Aortic smooth muscle cell (primary cell): ENCODE measurements around the gene MED17. TPM values are rescaled to one million over a fixed set of nuclear protein-coding genes. Genes with fewer than 3 reads are reported as not detected.

ENCODE experiments used
- total RNA-seq: library from RNA; depleted of rRNA; stranded (reverse); fragments of >200 nt; gene quantifications from 2 replicates; pipeline ENCODE4 v1.2.3, GENCODE V29; 2014

Gene MED17, protein sequence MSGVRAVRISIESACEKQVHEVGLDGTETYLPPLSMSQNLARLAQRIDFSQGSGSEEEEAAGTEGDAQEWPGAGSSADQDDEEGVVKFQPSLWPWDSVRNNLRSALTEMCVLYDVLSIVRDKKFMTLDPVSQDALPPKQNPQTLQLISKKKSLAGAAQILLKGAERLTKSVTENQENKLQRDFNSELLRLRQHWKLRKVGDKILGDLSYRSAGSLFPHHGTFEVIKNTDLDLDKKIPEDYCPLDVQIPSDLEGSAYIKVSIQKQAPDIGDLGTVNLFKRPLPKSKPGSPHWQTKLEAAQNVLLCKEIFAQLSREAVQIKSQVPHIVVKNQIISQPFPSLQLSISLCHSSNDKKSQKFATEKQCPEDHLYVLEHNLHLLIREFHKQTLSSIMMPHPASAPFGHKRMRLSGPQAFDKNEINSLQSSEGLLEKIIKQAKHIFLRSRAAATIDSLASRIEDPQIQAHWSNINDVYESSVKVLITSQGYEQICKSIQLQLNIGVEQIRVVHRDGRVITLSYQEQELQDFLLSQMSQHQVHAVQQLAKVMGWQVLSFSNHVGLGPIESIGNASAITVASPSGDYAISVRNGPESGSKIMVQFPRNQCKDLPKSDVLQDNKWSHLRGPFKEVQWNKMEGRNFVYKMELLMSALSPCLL
- total RNA-seq = 20.0 and 22.7 TPM in 2 replicates

GRCh38 chr11:93784145-93784934 lies at the start of gene MED17:
TSS of gene MED17 (plus strand) at chr11:93784282. CDS start at chr11:93784514, 232 bp downstream.

DNA sequence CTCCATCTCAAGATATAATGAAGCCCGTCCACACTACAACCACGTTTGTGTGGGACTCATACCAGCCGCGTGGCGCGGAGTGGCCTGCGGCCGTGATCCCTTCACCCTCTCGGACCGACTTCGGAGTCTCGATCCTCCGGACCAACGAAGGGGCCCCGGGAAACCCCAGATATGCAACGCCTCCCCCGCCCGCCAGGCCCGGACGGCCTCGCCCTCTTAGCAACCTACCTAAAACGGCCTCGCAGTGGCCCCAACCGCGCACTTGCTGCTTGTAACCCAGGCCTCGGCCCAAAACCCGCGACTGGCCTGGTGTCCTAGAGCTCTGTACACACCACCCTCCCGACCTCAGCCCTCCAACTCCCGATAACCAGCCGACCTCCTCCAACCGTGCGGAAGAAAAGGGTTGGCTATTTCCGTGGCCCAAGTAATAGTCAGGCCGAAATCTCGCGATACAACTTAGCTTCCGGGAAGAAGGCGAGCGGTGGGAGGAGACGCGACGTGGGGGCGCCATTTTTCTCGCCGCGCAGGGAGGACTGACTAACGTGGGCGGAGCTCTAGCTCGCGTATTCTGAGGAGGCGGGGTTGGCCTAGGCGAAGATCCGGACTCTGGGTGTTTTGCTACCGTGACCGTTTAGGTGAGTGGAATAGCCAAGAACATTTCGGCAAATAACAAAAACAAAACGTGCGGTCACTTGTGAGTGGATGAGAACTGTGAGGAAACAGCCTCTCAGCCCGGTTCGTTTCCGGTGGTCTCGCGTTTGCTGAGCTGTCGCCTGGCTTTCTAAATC lies 42.8 kb upstream of the MED17 start, which contains the start of the genes C11orf54 and TAF1D:
TSS of gene C11orf54 (plus strand) at position 579 of the 788 bp plus-strand sequence. CDS start 5,722 bp downstream, outside the sequence.
TSS of gene TAF1D (minus strand) at position 402 of the 788 bp plus-strand sequence. CDS start 2,191 bp downstream, outside the sequence.

DNA sequence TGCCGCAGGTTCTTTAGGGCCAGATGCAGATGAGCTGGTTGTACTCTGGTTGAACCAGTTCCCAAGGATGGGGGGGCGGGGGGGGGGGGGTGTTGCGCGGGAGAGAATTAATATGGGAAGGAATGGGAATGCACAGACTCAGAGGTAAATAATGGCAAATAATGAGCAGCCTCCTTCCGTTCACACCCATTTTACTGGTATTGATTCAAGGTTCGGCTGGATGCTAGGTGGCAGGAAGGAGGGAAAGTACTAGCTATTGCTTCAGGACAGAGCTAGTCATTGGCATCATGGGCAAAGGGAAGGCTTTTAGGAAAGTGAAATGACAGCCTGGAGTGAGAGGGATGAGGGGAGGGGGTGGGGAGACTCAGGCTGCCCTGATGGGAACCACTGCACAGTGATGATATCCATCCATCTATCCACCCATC lies 66.5 kb downstream of the MED17 start, which contains the start of gene VSTM5:
TSS of gene VSTM5 (minus strand) at position 25 of the 425 bp plus-strand sequence. CDS start 116 bp downstream, outside the sequence.

Other genes with a start within 250 kb of the MED17 start
- 8.5 and 9.3 TPM in 2 replicates for gene SMCO4, start 240.9 kb upstream of the MED17 start, total RNA-seq
- 15.6 and 17.2 TPM in 2 replicates for gene CEP295, start 122.6 kb upstream of the MED17 start, total RNA-seq
- 95.3 and 98.0 TPM in 2 replicates for gene TAF1D, start 42.8 kb upstream of the MED17 start, total RNA-seq
- gene C11orf54, start 42.6 kb upstream of the MED17 start, total RNA-seq = 18.8 and 24.7 TPM in 2 replicates
- 0.12 and 0.79 TPM in 2 replicates for gene VSTM5, start 66.3 kb downstream of the MED17 start, total RNA-seq
- not detected in 2 replicates for gene HEPHL1, start 237.1 kb downstream of the MED17 start, total RNA-seq